ENCODE data around the gene PLD1.
"Not testable (repeated sequence)": the region's sequence is repeated elsewhere in the genome, so short reads cannot be mapped to it uniquely, and the experiment has no call there.

PLD1 gene

GRCh38 chr3:171663805-171664204 lies 146.5 kb downstream of the PLD1 start:
- no peak for DNase-seq (ENCODE audit: low read depth in 2 of 2)

- no peak for DNase-seq (ENCODE audit: low read depth in 2 of 2)
Observed at GRCh38 chr3:171661484-171661883, 148.8 kb downstream of the PLD1 start.

GRCh38 chr3:171660188-171660587 lies 150.1 kb downstream of the PLD1 start:
- no peak for DNase-seq (ENCODE audit: low read depth in 2 of 2)

- DNase-seq (ENCODE audit: low read depth in 2 of 2): no peak
Observed at GRCh38 chr3:171658841-171659240, 151.4 kb downstream of the PLD1 start.

- no peak for DNase-seq (ENCODE audit: low read depth in 2 of 2)
Observed at GRCh38 chr3:171654809-171655208, 155.5 kb downstream of the PLD1 start.

GRCh38 chr3:171654326-171654725 lies 156.0 kb downstream of the PLD1 start:
- DNase-seq (ENCODE audit: low read depth in 2 of 2): no peak

GRCh38 chr3:171653701-171654100 lies 156.6 kb downstream of the PLD1 start:
- DNase-seq (ENCODE audit: low read depth in 2 of 2): no peak

GRCh38 chr3:171652932-171653331 lies 157.4 kb downstream of the PLD1 start:
- DNase-seq (ENCODE audit: low read depth in 2 of 2): no peak

GRCh38 chr3:171649911-171650592 lies 160.2 kb downstream of the PLD1 start:
- no peak for DNase-seq (ENCODE audit: low read depth in 2 of 2)

- no peak for DNase-seq (ENCODE audit: low read depth in 2 of 2)
Observed at GRCh38 chr3:171649267-171649666, 161.0 kb downstream of the PLD1 start.

GRCh38 chr3:171648069-171648468 lies 162.2 kb downstream of the PLD1 start:
- no peak for DNase-seq (ENCODE audit: low read depth in 2 of 2)

- no peak for DNase-seq (ENCODE audit: low read depth in 2 of 2)
Observed at GRCh38 chr3:171646357-171647133, 163.7 kb downstream of the PLD1 start.

GRCh38 chr3:171644681-171645080 lies 165.6 kb downstream of the PLD1 start:
- DNase-seq (ENCODE audit: low read depth in 2 of 2): no peak

- no peak for DNase-seq (ENCODE audit: low read depth in 2 of 2)
Observed at GRCh38 chr3:171643681-171644080, 166.6 kb downstream of the PLD1 start.

GRCh38 chr3:171643033-171643432 lies 167.2 kb downstream of the PLD1 start:
- DNase-seq (ENCODE audit: low read depth in 2 of 2): no peak

GRCh38 chr3:171640520-171641412 lies 169.5 kb downstream of the PLD1 start:
- no peak for DNase-seq (ENCODE audit: low read depth in 2 of 2)

GRCh38 chr3:171636666-171637065 lies 173.6 kb downstream of the PLD1 start:
- no peak for DNase-seq (ENCODE audit: low read depth in 2 of 2)

GRCh38 chr3:171632766-171633165 lies 177.5 kb downstream of the PLD1 start:
- no peak for DNase-seq (ENCODE audit: low read depth in 2 of 2)

GRCh38 chr3:171626799-171627198 lies 183.5 kb downstream of the PLD1 start:
- not testable (repeated sequence) for DNase-seq (ENCODE audit: low read depth in 2 of 2)

- no peak for DNase-seq (ENCODE audit: low read depth in 2 of 2)
Observed at GRCh38 chr3:171622126-171622525, 188.2 kb downstream of the PLD1 start.

- no peak for DNase-seq (ENCODE audit: low read depth in 2 of 2)
Observed at GRCh38 chr3:171620825-171621434, 189.4 kb downstream of the PLD1 start.

- no peak for DNase-seq (ENCODE audit: low read depth in 2 of 2)
Observed at GRCh38 chr3:171616798-171617197, 193.5 kb downstream of the PLD1 start.
